Natural killer cell (primary cell): Measurements from ENCODE around the gene MYO19. TPM values are rescaled to one million over a fixed set of nuclear protein-coding genes. Genes with fewer than 3 reads are reported as not detected.

Source experiments
- ATAC-seq, 3 donors: fragments of 150-1000 bp in 2 of 3; fragments of 200-7000 bp in 1 of 3; cut with Tn5 transposase; 1 replicate in 1 of 3; 2 replicates in 2 of 3; pipeline ENCODE4 v1.10.0; 2021; ENCODE audit warnings: mild to moderate bottlenecking in 2 of 3, moderate library complexity in 2 of 3
- DNase-seq, 2 donors: peaks; one replicate each; pipeline versions ENCODE4 v3.0.0 to v3.0.0-alpha.2; 2013 to 2021; ENCODE audit warnings: mixed read lengths in 1 of 2
- H3K27ac ChIP-seq: one replicate; pipeline ENCODE4 v1.5.1; 2013; ENCODE audit warnings: mild to moderate bottlenecking, low read length
- H3K27me3 ChIP-seq: one replicate; pipeline ENCODE4 v1.6.1; 2013; ENCODE audit warnings: low read length; ENCODE audit not compliant: control insufficient read depth, insufficient read depth
- H3K36me3 ChIP-seq: one replicate; pipeline ENCODE4 v1.6.1; 2013; ENCODE audit warnings: low read length; ENCODE audit not compliant: control insufficient read depth, insufficient read depth
- H3K4me1 ChIP-seq: one replicate; pipeline ENCODE4 v1.6.1; 2013; ENCODE audit warnings: low read length; ENCODE audit not compliant: control insufficient read depth, insufficient read depth
- H3K4me3 ChIP-seq: one replicate; pipeline ENCODE4 v1.5.1; 2013; ENCODE audit warnings: low read length
- H3K9me3 ChIP-seq: one replicate; pipeline ENCODE4 v1.6.1; 2013; ENCODE audit warnings: low read length; ENCODE audit not compliant: control insufficient read depth, insufficient read depth
- H3K27ac Mint-ChIP-seq, 2 donors: one replicate each; pipeline ENCODE4 v1.8.0; 2022; ENCODE audit warnings: mild to moderate bottlenecking in 2 of 2, mixed read lengths in 2 of 2, moderate library complexity in 1 of 2
- H3K27me3 Mint-ChIP-seq, 2 donors: one replicate each; pipeline ENCODE4 v1.8.0; 2022; ENCODE audit warnings: low read depth in 2 of 2, mixed read lengths in 2 of 2
- H3K36me3 Mint-ChIP-seq: one replicate; pipeline ENCODE4 v1.8.0; 2022; ENCODE audit warnings: mixed read lengths
- H3K4me1 Mint-ChIP-seq, 2 donors: one replicate each; pipeline ENCODE4 v1.8.0; 2022; ENCODE audit warnings: mixed read lengths in 2 of 2
- H3K4me3 Mint-ChIP-seq: one replicate; pipeline ENCODE4 v1.8.0; 2022; ENCODE audit warnings: mild to moderate bottlenecking, moderate library complexity, mixed read lengths
- H3K9me3 Mint-ChIP-seq, 2 donors: one replicate each; pipeline ENCODE4 v1.8.0; 2022; ENCODE audit warnings: mixed read lengths in 2 of 2
- WGBS: methylation state at CpG from one replicate; pipeline ENCODE4 v1.1.7; 2013; ENCODE audit warnings: missing lambda C conversion rate; ENCODE audit not compliant: insufficient coverage; 5-methylcytosine and 5-hydroxymethylcytosine counted together
- intact Hi-C: fragments of 100-400 bp; cut with micrococcal nuclease; formaldehyde crosslinking; loops from one replicate; pipeline ENCODE4 v1.14.2; 2022
- total RNA-seq, 4 donors: library from RNA; stranded (reverse); fragments of 120-200 nt in 1 of 4; gene quantifications; one replicate each; pipeline versions ENCODE4 v1.2.3 to v1.2.4, GENCODE V29; 2013 to 2022
- TF ChIP-seq, protein P1 (sequence below): fragments of 200-600 bp; IDR thresholded peaks from one replicate; pipeline ENCODE4 v1.8.0; 2022; ENCODE audit warnings: antibody characterized with exemption

MYO19 gene
- total RNA-seq, 3 donors from 2014 or later (not counting 1 experiment from before 2014, with no cell fraction given) = 84.2 to 119 (median 104) TPM

- Histone ChIP-seq H3K9me3 (no peaks in the 10 kb centered on the region), H3K4me1 (no peaks in the 10 kb centered on the region), H3K36me3 (peaks cover 17% of the 10 kb centered on the region), H3K27ac (no peak overlapping the region), H3K27me3 (no peaks in the 10 kb centered on the region), H3K4me3 (no peak overlapping the region)
- Mint-ChIP-seq H3K27ac (no peak overlapping the region), H3K4me1 (peaks cover 0 to 4% of the 10 kb centered on the region in 2 donors), H3K36me3 (no peaks in the 10 kb centered on the region), H3K9me3 (no peaks in the 10 kb centered on the region), H3K27me3 (no peaks in the 10 kb centered on the region), H3K4me3 (no peak overlapping the region)
- 98% methylated on average over 5 of the region's 5 CpGs for WGBS
- TF ChIP-seq, protein P1, sequence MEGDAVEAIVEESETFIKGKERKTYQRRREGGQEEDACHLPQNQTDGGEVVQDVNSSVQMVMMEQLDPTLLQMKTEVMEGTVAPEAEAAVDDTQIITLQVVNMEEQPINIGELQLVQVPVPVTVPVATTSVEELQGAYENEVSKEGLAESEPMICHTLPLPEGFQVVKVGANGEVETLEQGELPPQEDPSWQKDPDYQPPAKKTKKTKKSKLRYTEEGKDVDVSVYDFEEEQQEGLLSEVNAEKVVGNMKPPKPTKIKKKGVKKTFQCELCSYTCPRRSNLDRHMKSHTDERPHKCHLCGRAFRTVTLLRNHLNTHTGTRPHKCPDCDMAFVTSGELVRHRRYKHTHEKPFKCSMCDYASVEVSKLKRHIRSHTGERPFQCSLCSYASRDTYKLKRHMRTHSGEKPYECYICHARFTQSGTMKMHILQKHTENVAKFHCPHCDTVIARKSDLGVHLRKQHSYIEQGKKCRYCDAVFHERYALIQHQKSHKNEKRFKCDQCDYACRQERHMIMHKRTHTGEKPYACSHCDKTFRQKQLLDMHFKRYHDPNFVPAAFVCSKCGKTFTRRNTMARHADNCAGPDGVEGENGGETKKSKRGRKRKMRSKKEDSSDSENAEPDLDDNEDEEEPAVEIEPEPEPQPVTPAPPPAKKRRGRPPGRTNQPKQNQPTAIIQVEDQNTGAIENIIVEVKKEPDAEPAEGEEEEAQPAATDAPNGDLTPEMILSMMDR = no peak
- intact Hi-C loops = no loop called here
- ATAC-seq = no peak
- DNase-seq = no peak
Observed at GRCh38 chr17:36504156-36504545, 30.5 kb downstream of the MYO19 start.

DNA sequence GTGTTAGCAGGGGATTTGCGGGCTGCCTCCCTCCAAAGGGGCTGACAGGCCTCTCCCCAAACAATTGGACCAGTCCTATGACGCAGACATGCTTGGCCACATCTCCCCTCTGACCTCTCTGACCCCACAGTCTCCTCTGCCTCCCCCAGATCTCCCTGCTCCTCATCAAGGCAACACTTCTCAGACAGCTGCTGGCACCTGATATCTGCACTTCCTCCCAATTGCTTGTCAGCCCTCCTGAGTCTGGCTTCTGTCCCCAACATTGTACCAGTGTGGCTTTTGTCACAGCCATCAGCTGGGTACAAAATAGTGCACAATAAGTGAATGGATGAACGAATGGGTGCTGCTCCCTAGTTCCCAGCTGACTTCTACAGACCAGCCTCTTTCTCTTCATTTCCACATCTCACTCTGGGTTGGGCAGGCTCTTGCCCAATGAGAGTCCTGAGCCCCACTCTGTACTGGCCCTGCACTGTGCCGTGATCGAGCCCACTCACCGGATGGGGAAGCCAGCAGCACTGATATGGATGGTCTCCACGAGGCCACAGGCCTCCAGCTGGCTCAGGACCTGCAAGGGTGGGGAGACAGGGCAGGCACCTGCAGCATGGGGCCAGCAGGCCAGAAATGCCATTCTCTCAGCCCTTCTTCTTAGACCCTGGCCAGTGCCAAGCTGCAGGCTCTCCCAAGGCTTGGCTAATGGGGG is 31.1 kb downstream of the MYO19 start:
- 98% methylated on average over 7 of the region's 7 CpGs for WGBS
- Mint-ChIP-seq H3K4me1 (peaks cover 0 to 4% of the 10 kb centered on the region in 2 donors), H3K36me3 (no peaks in the 10 kb centered on the region), H3K9me3 (no peaks in the 10 kb centered on the region), H3K4me3 (no peak overlapping the region), H3K27me3 (no peaks in the 10 kb centered on the region), H3K27ac (no peak overlapping the region)
- intact Hi-C loops = no loop called here
- Histone ChIP-seq H3K27ac (no peak overlapping the region), H3K4me3 (no peak overlapping the region), H3K9me3 (no peaks in the 10 kb centered on the region), H3K27me3 (no peaks in the 10 kb centered on the region), H3K4me1 (no peaks in the 10 kb centered on the region), H3K36me3 (peaks cover 22% of the 10 kb centered on the region)
- no peak for ATAC-seq
- no peak for DNase-seq
- TF ChIP-seq, protein P1 = no peak

GRCh38 chr17:36501963-36502362 is 32.7 kb downstream of the MYO19 start:
- TF ChIP-seq, protein P1 = no peak
- Histone ChIP-seq H3K4me1 (no peaks in the 10 kb centered on the region), H3K9me3 (no peaks in the 10 kb centered on the region), H3K27me3 (no peaks in the 10 kb centered on the region), H3K27ac (no peak overlapping the region), H3K4me3 (no peak overlapping the region), H3K36me3 (peaks cover 31% of the 10 kb centered on the region)
- no peak overlapping the region for H3K27ac Mint-ChIP-seq
- intact Hi-C loops = no loop called here
- no peak overlapping the region for H3K4me3 Mint-ChIP-seq
- 98% methylated on average over 6 of the region's 6 CpGs for WGBS
- H3K4me1 Mint-ChIP-seq = peaks cover 0 to 4% of the 10 kb centered on the region in 2 donors
- H3K27me3 Mint-ChIP-seq = no peaks in the 10 kb centered on the region
- no peaks in the 10 kb centered on the region for H3K36me3 Mint-ChIP-seq
- ATAC-seq = no peak
- no peak for DNase-seq
- H3K9me3 Mint-ChIP-seq = no peaks in the 10 kb centered on the region

DNA sequence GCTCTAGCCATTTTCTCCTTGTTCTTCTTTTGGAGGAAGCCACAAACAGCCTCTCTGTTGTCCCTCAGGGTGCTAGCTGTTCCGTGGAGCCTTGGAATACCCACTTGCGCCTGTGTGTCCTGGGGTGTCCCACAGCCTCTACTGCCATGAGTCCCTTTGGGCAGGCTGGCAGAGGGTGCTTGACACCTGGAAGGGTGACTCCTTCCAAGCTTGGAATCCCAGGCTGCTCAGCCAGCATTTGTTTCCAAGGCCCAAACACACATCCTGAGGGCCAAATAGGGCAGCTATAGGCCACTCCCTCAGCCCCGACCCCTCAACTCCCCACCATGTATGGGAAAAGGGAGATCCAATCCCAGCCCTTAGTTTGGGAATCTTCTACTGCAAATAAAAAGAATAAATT is 33.3 kb downstream of the MYO19 start:
- 97% methylated on average over 2 of the region's 3 CpGs for WGBS
- no peaks in the 10 kb centered on the region for H3K4me1 ChIP-seq
- no peaks in the 10 kb centered on the region for H3K9me3 ChIP-seq
- Mint-ChIP-seq H3K27me3 (no peaks in the 10 kb centered on the region), H3K9me3 (no peaks in the 10 kb centered on the region), H3K4me1 (peaks cover 0 to 4% of the 10 kb centered on the region in 2 donors), H3K27ac (no peak overlapping the region), H3K4me3 (no peak overlapping the region), H3K36me3 (no peaks in the 10 kb centered on the region)
- peaks cover 34% of the 10 kb centered on the region for H3K36me3 ChIP-seq
- H3K27me3 ChIP-seq = no peaks in the 10 kb centered on the region
- no peak overlapping the region for H3K4me3 ChIP-seq
- DNase-seq = no peak
- H3K27ac ChIP-seq = no peak overlapping the region
- intact Hi-C loops = no loop called here
- ATAC-seq = no peak
- TF ChIP-seq, protein P1 = no peak
